ENCODE measurements around the gene PAN3. TPM values are rescaled to one million over a fixed set of nuclear protein-coding genes. Genes with fewer than 3 reads are reported as not detected.

The PAN3 gene, protein sequence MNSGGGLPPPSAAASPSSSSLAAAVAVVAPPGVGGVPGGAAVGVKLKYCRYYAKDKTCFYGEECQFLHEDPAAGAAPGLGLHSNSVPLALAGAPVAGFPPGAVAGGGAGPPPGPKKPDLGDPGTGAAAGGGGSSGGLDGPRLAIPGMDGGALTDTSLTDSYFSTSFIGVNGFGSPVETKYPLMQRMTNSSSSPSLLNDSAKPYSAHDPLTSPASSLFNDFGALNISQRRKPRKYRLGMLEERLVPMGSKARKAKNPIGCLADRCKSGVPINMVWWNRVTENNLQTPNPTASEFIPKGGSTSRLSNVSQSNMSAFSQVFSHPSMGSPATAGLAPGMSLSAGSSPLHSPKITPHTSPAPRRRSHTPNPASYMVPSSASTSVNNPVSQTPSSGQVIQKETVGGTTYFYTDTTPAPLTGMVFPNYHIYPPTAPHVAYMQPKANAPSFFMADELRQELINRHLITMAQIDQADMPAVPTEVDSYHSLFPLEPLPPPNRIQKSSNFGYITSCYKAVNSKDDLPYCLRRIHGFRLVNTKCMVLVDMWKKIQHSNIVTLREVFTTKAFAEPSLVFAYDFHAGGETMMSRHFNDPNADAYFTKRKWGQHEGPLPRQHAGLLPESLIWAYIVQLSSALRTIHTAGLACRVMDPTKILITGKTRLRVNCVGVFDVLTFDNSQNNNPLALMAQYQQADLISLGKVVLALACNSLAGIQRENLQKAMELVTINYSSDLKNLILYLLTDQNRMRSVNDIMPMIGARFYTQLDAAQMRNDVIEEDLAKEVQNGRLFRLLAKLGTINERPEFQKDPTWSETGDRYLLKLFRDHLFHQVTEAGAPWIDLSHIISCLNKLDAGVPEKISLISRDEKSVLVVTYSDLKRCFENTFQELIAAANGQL
- total RNA-seq (2022) (37.5 and 38.4 TPM in 2 replicates), Bru-seq, nascent RNA (percentile 90 among the genes with signal in this experiment), BruChase-seq, experiment 1, labeled RNA remaining after a 2-hour chase (percentile 89 among the genes with signal in this experiment), BruChase-seq, experiment 2, labeled RNA remaining after a 6-hour chase (percentile 83 among the genes with signal in this experiment)
- long read RNA-seq, partial matches to known transcripts, result 3 of 8 reads
- long read RNA-seq, other reads (novel, unspliced or antisense), result 5 of 8 reads

DNA sequence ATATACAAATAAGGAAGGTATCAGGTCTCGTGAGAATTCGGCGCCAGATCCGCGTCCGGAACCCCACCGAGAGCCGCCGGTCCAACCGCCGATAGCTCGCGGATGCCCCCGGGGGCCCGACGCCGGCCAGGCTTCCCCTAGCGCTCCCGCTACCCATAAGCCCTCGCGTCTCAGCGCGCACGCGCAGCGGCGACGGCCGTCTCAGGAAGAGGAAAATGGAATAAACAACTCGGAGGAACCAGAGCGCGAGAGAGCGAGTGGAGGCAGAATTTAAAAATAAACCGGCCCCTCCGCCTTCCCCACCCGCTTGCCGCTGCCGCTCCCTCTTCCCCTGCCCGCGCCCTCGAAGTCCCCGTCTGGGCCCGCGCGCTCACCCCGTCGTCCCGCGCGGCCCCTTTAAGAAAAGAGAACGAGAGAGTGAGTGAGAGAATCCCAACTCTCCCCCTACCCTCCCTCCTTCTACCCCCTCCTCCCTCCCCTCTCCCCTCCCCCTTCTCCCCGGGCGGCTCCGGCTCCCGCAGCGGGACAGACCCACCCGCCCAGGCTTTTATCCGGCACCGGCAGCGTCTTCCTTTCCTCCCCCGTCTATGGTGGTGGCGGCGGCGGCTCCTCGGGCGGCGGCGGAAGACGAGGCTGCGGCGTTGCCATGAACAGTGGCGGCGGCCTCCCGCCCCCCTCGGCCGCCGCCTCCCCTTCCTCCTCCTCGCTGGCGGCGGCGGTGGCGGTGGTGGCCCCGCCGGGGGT, at the start of gene PAN3:
Gene PAN3 (plus strand): TSS at position 534 of the 744 bp plus-strand sequence. CDS start 113 bp downstream, at position 647.
- DNase-seq, result peak; percentile 95
- TF ChIP-seq, protein P1, sequence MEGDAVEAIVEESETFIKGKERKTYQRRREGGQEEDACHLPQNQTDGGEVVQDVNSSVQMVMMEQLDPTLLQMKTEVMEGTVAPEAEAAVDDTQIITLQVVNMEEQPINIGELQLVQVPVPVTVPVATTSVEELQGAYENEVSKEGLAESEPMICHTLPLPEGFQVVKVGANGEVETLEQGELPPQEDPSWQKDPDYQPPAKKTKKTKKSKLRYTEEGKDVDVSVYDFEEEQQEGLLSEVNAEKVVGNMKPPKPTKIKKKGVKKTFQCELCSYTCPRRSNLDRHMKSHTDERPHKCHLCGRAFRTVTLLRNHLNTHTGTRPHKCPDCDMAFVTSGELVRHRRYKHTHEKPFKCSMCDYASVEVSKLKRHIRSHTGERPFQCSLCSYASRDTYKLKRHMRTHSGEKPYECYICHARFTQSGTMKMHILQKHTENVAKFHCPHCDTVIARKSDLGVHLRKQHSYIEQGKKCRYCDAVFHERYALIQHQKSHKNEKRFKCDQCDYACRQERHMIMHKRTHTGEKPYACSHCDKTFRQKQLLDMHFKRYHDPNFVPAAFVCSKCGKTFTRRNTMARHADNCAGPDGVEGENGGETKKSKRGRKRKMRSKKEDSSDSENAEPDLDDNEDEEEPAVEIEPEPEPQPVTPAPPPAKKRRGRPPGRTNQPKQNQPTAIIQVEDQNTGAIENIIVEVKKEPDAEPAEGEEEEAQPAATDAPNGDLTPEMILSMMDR (IDR thresholded peaks at IDR 0.05; ENCODE audit: insufficient read depth in 1 of 2, low read depth in 1 of 2, low read length in 1 of 2, severe bottlenecking in 1 of 2, unreplicated experiment in 1 of 2), result peak in 1 of 2 experiments; percentile 37
- peaks cover 20% of the 10 kb centered on the region for H3K36me3 Mint-ChIP-seq (ENCODE audit: insufficient read depth, unreplicated experiment)
- no peaks in the 10 kb centered on the region for H3K27me3 Mint-ChIP-seq (ENCODE audit: insufficient read depth, unreplicated experiment)
- Histone ChIP-seq H3K9me3 (no peaks in the 10 kb centered on the region), H3K27me3 (replicated peaks; ENCODE audit: control insufficient read depth, insufficient read depth, low read length) (no peaks in the 10 kb centered on the region), H3K4me3 (ENCODE audit: low read depth, low read length) (peak within 1 kb of the TSS; percentile 93), H3K4me1 (0 out of 2 replicates have a peak, but pooled peaks cover 6% of the 10 kb centered on the region), H3K36me3 (ENCODE audit: control insufficient read depth, insufficient read depth, low read length) (no peaks in the 10 kb centered on the region)
- BruUV-seq (replicated peaks), result no TSS peak
- H3K27ac Mint-ChIP-seq (ENCODE audit: unreplicated experiment), result peak within 1 kb of the TSS; percentile 85
- intact Hi-C loops (cut with micrococcal nuclease; ENCODE audit: unreplicated experiment), result loop anchor here (2.0 kb wide), 1 partner anchor 79 kb away; no protein-coding TSS in a partner anchor
- ChIA-PET CTCF (interaction anchor here (0.7 kb wide), 2 partner anchors 69 to 1645 kb away, joined by 3 to 4 read pairs; no protein-coding TSS in a partner anchor), POLR2A (interaction anchor here (0.5 to 1.0 kb wide), 11 partner anchors 9 to 1774 kb away, joined by 3 to 7 read pairs (median 4); no protein-coding TSS in a partner anchor)
- H3K4me1 Mint-ChIP-seq (ENCODE audit: low read depth, unreplicated experiment), result peaks cover 23% of the 10 kb centered on the region
- H3K9me3 Mint-ChIP-seq (ENCODE audit: unreplicated experiment), result no peaks in the 10 kb centered on the region
- peak within 1 kb of the TSS; percentile 85 for H3K4me3 Mint-ChIP-seq (ENCODE audit: unreplicated experiment)

DNA sequence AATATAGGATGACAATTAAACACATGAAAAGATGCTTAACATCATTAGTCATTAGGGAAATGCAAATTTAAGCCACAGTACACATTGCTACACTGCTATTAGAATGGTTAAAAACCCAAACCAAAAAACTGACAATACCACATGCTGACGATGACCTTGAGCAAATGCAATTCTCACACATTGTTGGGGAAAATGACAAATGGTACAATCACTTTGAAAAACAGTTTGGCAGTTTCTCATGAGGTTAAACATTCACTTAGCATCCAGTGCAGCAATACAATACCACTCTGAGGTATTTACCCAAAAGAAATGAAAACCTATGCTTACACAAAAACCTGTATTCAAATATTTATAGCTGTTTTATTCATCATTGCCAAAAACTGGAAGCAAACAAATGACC, 49.3 kb upstream of the PAN3 start:
- Mint-ChIP-seq H3K4me3 (ENCODE audit: unreplicated experiment) (no peak overlapping the region), H3K27me3 (ENCODE audit: insufficient read depth, unreplicated experiment) (peaks cover 14% of the 10 kb centered on the region), H3K4me1 (ENCODE audit: low read depth, unreplicated experiment) (no peaks in the 10 kb centered on the region), H3K9me3 (ENCODE audit: unreplicated experiment) (no peaks in the 10 kb centered on the region), H3K27ac (ENCODE audit: unreplicated experiment) (no peak overlapping the region), H3K36me3 (ENCODE audit: insufficient read depth, unreplicated experiment) (no peaks in the 10 kb centered on the region)
- H3K27me3 ChIP-seq (replicated peaks; ENCODE audit: control insufficient read depth, insufficient read depth, low read length), result no peaks in the 10 kb centered on the region
- H3K36me3 ChIP-seq (ENCODE audit: control insufficient read depth, insufficient read depth, low read length), result no peaks in the 10 kb centered on the region
- POLR2A ChIA-PET, result no interaction called here
- DNase-seq, result no peak
- BruUV-seq (replicated peaks), result no TSS peak
- no peaks in the 10 kb centered on the region; the same call in 1 of the 2 replicates for H3K9me3 ChIP-seq
- CTCF ChIA-PET, result no interaction called here
- TF ChIP-seq, protein P1 (IDR thresholded peaks at IDR 0.05; ENCODE audit: insufficient read depth in 1 of 2, low read depth in 1 of 2, low read length in 1 of 2, severe bottlenecking in 1 of 2, unreplicated experiment in 1 of 2), result no peak
- no peaks in the 10 kb centered on the region for H3K4me1 ChIP-seq
- intact Hi-C loops (cut with micrococcal nuclease; ENCODE audit: unreplicated experiment), result no loop called here
- H3K4me3 ChIP-seq (ENCODE audit: low read depth, low read length), result no peak overlapping the region
